ENCODE results near the gene EIF4G3.
A peak's percentile ranks its signal among the peaks of the same experiment; 100 is the strongest.
"Not testable (repeated sequence)": the region's sequence is repeated elsewhere in the genome, so short reads cannot be mapped to it uniquely, and the experiment has no call there.

Gene EIF4G3

DNA sequence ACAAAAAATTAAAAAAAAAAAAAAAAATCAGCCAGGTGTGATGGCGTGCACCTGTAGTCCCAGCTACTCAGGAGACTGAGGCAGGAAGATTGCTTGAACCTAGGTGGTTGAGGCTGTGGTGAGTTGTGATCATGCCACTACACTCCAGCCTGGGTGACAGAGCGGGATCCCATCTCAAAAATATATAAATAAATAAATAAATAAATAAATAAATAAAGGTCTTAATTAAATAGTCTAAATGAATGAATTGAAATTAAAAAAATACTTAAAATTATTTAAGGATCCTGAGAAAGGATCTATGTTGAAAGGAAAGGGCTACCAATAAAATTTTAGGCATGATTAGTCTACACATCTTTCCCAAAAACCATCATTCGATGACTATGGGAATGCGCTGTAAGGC, 322.2 kb downstream of the EIF4G3 start:
- DNase-seq (ENCODE audit: low spot score) (no peak), ATAC-seq (ENCODE audit: low read depth) (no peak)
- Histone ChIP-seq H3K9me3 (ENCODE audit: severe bottlenecking) (no peaks in the 10 kb centered on the region), H3K36me3 (ENCODE audit: low read depth) (peaks cover 91% of the 10 kb centered on the region), H3K4me1 (ENCODE audit: insufficient read depth, poor library complexity, severe bottlenecking) (no peaks in the 10 kb centered on the region), H3K27ac (ENCODE audit: poor library complexity, severe bottlenecking) (no peak overlapping the region), H3K27me3 (ENCODE audit: insufficient read depth, poor library complexity, severe bottlenecking) (no peaks in the 10 kb centered on the region), H3K4me3 (ENCODE audit: severe bottlenecking) (no peak overlapping the region)
- TF ChIP-seq CTCF (IDR thresholded peaks at IDR 0.05; ENCODE audit: poor library complexity, severe bottlenecking) = no peak

DNA sequence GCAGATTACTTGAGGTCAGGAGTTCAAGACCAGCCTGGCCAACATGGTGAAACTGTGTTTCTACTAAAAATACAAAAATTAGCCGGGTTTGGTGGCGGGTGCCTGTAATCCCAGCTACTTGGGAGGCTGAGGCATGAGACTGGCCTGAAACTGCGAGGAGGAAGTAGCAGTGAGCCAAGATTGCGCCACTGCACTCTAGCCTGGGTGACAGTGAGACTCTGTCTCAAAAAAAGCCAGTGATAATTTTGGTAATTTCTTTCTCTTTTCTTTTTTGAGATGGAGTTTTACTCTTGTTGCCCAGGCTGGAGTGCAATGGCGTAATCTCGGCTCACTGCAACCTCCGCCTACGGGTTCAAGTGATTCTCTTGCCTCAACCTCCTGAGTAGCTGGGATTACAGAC, 324.9 kb downstream of the EIF4G3 start:
- H3K27me3 ChIP-seq (ENCODE audit: insufficient read depth, poor library complexity, severe bottlenecking); ATAC-seq (ENCODE audit: low read depth); DNase-seq (ENCODE audit: low spot score); H3K4me3 ChIP-seq (ENCODE audit: severe bottlenecking); H3K9me3 ChIP-seq (ENCODE audit: severe bottlenecking); H3K27ac ChIP-seq (ENCODE audit: poor library complexity, severe bottlenecking): not testable (repeated sequence)
- Histone ChIP-seq H3K36me3 (ENCODE audit: low read depth) (peaks cover 79% of the 10 kb centered on the region), H3K4me1 (ENCODE audit: insufficient read depth, poor library complexity, severe bottlenecking) (peaks cover 19% of the 10 kb centered on the region)

- no peak for TF ChIP-seq CTCF (IDR thresholded peaks at IDR 0.05; ENCODE audit: poor library complexity, severe bottlenecking)
- Histone ChIP-seq H3K36me3 (ENCODE audit: low read depth) (peaks cover 72% of the 10 kb centered on the region), H3K27me3 (ENCODE audit: insufficient read depth, poor library complexity, severe bottlenecking) (no peaks in the 10 kb centered on the region), H3K9me3 (ENCODE audit: severe bottlenecking) (no peaks in the 10 kb centered on the region), H3K4me1 (ENCODE audit: insufficient read depth, poor library complexity, severe bottlenecking) (peaks cover 21% of the 10 kb centered on the region), H3K4me3 (ENCODE audit: severe bottlenecking) (no peak overlapping the region), H3K27ac (ENCODE audit: poor library complexity, severe bottlenecking) (peak overlapping the region; percentile 81)
- ATAC-seq (ENCODE audit: low read depth) (no peak), DNase-seq (ENCODE audit: low spot score) (no peak)
These were observed 326.7 kb downstream of the EIF4G3 start for GRCh38 chr1:20850021-20850420.

DNA sequence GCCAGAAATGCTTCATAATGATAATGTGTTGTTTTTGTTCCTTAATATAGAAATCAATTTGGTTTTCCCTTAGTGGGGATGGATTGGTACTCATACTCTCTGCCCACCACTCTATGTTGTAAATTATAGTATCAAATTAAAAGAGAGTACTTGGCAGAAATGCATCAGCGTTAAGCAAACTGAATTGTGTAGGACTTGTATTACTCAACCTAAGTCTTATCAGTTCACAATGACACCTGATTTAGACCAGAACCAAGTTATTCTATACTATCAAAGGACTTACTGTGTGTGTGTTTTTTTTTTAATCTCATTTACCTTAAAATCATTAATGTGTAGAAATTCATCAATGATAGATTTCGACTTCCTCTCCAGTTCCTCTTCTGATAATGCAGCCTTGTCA, 327.6 kb downstream of the EIF4G3 start:
- Histone ChIP-seq H3K27ac (ENCODE audit: poor library complexity, severe bottlenecking) (peak overlapping the region; percentile 81), H3K36me3 (ENCODE audit: low read depth) (peaks cover 70% of the 10 kb centered on the region)
- DNase-seq (ENCODE audit: low spot score) = no peak

GRCh38 chr1:20848162-20848561, 328.5 kb downstream of the EIF4G3 start:
- H3K4me1 ChIP-seq (ENCODE audit: insufficient read depth, poor library complexity, severe bottlenecking) = peaks cover 21% of the 10 kb centered on the region
- TF ChIP-seq CTCF (IDR thresholded peaks at IDR 0.05; ENCODE audit: poor library complexity, severe bottlenecking) = no peak
- ATAC-seq (ENCODE audit: low read depth) (peak; percentile 63), DNase-seq (ENCODE audit: low spot score) (no peak)
- peak overlapping the region; percentile 81 for H3K27ac ChIP-seq (ENCODE audit: poor library complexity, severe bottlenecking)
- no peaks in the 10 kb centered on the region for H3K9me3 ChIP-seq (ENCODE audit: severe bottlenecking)
- H3K36me3 ChIP-seq (ENCODE audit: low read depth) = peaks cover 65% of the 10 kb centered on the region
- H3K4me3 ChIP-seq (ENCODE audit: severe bottlenecking) = no peak overlapping the region
- no peaks in the 10 kb centered on the region for H3K27me3 ChIP-seq (ENCODE audit: insufficient read depth, poor library complexity, severe bottlenecking)

More for the DNA sequence above, 327.6 kb downstream of the EIF4G3 start:
- H3K9me3 ChIP-seq (ENCODE audit: severe bottlenecking) = no peaks in the 10 kb centered on the region
- H3K4me3 ChIP-seq (ENCODE audit: severe bottlenecking) = no peak overlapping the region
- ATAC-seq (ENCODE audit: low read depth) = no peak
- H3K4me1 ChIP-seq (ENCODE audit: insufficient read depth, poor library complexity, severe bottlenecking) = peaks cover 21% of the 10 kb centered on the region
- no peak for TF ChIP-seq CTCF (IDR thresholded peaks at IDR 0.05; ENCODE audit: poor library complexity, severe bottlenecking)
- no peaks in the 10 kb centered on the region for H3K27me3 ChIP-seq (ENCODE audit: insufficient read depth, poor library complexity, severe bottlenecking)

Measured in RWPE2 (cell line).